ENCODE measurements around the gene CACNA2D3.

The CACNA2D3 gene

DNA sequence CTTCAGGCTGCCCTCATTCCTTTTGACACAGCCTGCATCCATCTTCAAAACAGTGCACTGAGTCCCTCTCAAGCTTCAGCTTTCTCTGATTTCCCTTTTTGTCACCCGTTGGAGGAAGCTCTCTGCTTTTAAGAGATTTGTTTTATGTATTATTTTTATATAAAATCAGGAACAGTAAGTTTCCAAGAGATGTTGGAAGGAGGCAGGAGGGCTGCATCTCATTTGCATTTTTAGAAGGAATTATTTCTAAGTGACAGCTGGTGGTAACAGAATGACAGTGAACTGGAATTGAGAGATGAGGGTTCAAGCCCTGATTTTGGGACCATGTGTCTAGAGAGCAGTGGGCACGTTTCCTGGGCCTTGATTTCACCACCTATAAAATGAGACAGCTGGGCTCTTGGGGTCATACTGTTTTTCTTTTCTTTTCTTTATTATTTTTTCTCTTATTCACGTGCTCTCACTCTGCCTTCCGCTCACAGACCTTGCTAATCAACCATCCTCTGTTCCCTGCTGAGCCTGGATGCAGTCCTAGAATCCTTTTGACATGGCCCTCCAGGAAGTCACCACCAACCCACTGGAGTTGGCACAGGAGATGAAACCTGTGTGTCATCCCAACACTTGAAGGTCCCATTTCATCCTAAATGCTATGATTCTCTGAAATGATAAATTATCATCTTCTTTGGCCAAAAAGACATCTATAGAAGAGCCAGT is 148.6 kb downstream of the CACNA2D3 start:
- no peaks in the 10 kb centered on the region for H3K27me3 ChIP-seq (replicated peaks; ENCODE audit: insufficient read depth, low read length)

GRCh38 chr3:54273791-54274190 is 151.4 kb downstream of the CACNA2D3 start:
- no peaks in the 10 kb centered on the region for H3F3A ChIP-seq (ENCODE audit: insufficient read depth, low read length)
- no peaks in the 10 kb centered on the region for H3K9me2 ChIP-seq (replicated peaks; ENCODE audit: insufficient read depth, low read length)
- H3K9me3 ChIP-seq (replicated peaks; ENCODE audit: insufficient read depth, low read length): no peaks in the 10 kb centered on the region
- no peak overlapping the region for H3K9ac ChIP-seq (ENCODE audit: low read length)
- no peaks in the 10 kb centered on the region for H4K20me1 ChIP-seq (ENCODE audit: insufficient read depth, low read length)
- H3K4me2 ChIP-seq (ENCODE audit: low read depth, low read length): no peak overlapping the region
- no peak overlapping the region for H3K27ac ChIP-seq (ENCODE audit: low read length)
- no peak overlapping the region for H3K4me3 ChIP-seq (ENCODE audit: low read length)
- no peak for DNase-seq
- H3K4me1 ChIP-seq (ENCODE audit: low read length): no peaks in the 10 kb centered on the region
- no peaks in the 10 kb centered on the region for H3K79me2 ChIP-seq (ENCODE audit: low read length)
- H2AFZ ChIP-seq (ENCODE audit: low read length): no peak overlapping the region
- no peak for TF ChIP-seq EZH2phosphoT487 (IDR thresholded peaks at IDR 0.05; ENCODE audit: low read length)
- TF ChIP-seq, protein P1, sequence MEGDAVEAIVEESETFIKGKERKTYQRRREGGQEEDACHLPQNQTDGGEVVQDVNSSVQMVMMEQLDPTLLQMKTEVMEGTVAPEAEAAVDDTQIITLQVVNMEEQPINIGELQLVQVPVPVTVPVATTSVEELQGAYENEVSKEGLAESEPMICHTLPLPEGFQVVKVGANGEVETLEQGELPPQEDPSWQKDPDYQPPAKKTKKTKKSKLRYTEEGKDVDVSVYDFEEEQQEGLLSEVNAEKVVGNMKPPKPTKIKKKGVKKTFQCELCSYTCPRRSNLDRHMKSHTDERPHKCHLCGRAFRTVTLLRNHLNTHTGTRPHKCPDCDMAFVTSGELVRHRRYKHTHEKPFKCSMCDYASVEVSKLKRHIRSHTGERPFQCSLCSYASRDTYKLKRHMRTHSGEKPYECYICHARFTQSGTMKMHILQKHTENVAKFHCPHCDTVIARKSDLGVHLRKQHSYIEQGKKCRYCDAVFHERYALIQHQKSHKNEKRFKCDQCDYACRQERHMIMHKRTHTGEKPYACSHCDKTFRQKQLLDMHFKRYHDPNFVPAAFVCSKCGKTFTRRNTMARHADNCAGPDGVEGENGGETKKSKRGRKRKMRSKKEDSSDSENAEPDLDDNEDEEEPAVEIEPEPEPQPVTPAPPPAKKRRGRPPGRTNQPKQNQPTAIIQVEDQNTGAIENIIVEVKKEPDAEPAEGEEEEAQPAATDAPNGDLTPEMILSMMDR (IDR thresholded peaks at IDR 0.05; ENCODE audit: low read length): no peak
- TF ChIP-seq EZH2 (optimal IDR thresholded peaks at IDR 0.05; ENCODE audit: low read depth, low read length): no peak
- no peaks in the 10 kb centered on the region for H3K27me3 ChIP-seq (replicated peaks; ENCODE audit: insufficient read depth, low read length)
- no peaks in the 10 kb centered on the region for H3K36me3 ChIP-seq (replicated peaks; ENCODE audit: insufficient read depth, low read length)

More for the DNA sequence above, 148.6 kb downstream of the CACNA2D3 start:
- Histone ChIP-seq H3K79me2 (ENCODE audit: low read length) (no peaks in the 10 kb centered on the region), H3K9ac (ENCODE audit: low read length) (no peak overlapping the region), H3K9me2 (replicated peaks; ENCODE audit: insufficient read depth, low read length) (no peaks in the 10 kb centered on the region), H3K36me3 (replicated peaks; ENCODE audit: insufficient read depth, low read length) (no peaks in the 10 kb centered on the region), H3K4me3 (ENCODE audit: low read length) (no peak overlapping the region), H3F3A (ENCODE audit: insufficient read depth, low read length) (no peaks in the 10 kb centered on the region), H4K20me1 (ENCODE audit: insufficient read depth, low read length) (no peaks in the 10 kb centered on the region), H3K9me3 (replicated peaks; ENCODE audit: insufficient read depth, low read length) (no peaks in the 10 kb centered on the region), H3K4me1 (ENCODE audit: low read length) (no peaks in the 10 kb centered on the region), H3K4me2 (ENCODE audit: low read depth, low read length) (no peak overlapping the region), H2AFZ (ENCODE audit: low read length) (no peak overlapping the region), H3K27ac (ENCODE audit: low read length) (no peak overlapping the region)
- TF ChIP-seq, protein P1 (IDR thresholded peaks at IDR 0.05; ENCODE audit: low read length): no peak
- TF ChIP-seq EZH2 (optimal IDR thresholded peaks at IDR 0.05; ENCODE audit: low read depth, low read length): no peak
- TF ChIP-seq EZH2phosphoT487 (IDR thresholded peaks at IDR 0.05; ENCODE audit: low read length): no peak
- no peak for DNase-seq

DNA sequence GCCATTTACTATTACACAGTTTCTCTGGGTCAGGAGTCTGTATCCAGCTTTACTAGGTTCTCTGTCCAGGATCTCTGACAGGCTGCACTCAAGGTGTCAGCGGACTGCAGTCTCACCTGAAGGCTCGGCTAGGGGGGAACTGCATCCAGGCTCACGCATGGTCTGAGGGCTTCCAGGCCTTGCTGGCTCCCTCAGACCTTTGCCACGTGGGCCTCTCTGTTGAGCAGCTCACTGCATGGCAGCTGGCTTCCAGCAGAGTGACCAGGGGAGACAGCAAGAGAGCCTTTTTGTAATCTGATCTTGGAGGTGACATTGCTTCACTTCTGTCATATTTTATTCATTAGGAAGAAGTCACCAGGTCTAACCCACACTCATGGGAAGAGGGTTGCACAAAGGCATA is 152.3 kb downstream of the CACNA2D3 start:
- TF ChIP-seq, protein P1 (IDR thresholded peaks at IDR 0.05; ENCODE audit: low read length): no peak
- TF ChIP-seq EZH2 (optimal IDR thresholded peaks at IDR 0.05; ENCODE audit: low read depth, low read length): no peak
- H3K9me2 ChIP-seq (replicated peaks; ENCODE audit: insufficient read depth, low read length): no peaks in the 10 kb centered on the region
- no peak for DNase-seq
- H4K20me1 ChIP-seq (ENCODE audit: insufficient read depth, low read length): no peaks in the 10 kb centered on the region
- no peaks in the 10 kb centered on the region for H3K79me2 ChIP-seq (ENCODE audit: low read length)
- no peak overlapping the region for H3K4me2 ChIP-seq (ENCODE audit: low read depth, low read length)
- H3K9ac ChIP-seq (ENCODE audit: low read length): no peak overlapping the region
- no peaks in the 10 kb centered on the region for H3K4me1 ChIP-seq (ENCODE audit: low read length)
- no peak overlapping the region for H3K27ac ChIP-seq (ENCODE audit: low read length)
- no peak overlapping the region for H2AFZ ChIP-seq (ENCODE audit: low read length)
- no peaks in the 10 kb centered on the region for H3K27me3 ChIP-seq (replicated peaks; ENCODE audit: insufficient read depth, low read length)
- H3K4me3 ChIP-seq (ENCODE audit: low read length): no peak overlapping the region
- no peaks in the 10 kb centered on the region for H3K36me3 ChIP-seq (replicated peaks; ENCODE audit: insufficient read depth, low read length)
- H3F3A ChIP-seq (ENCODE audit: insufficient read depth, low read length): no peaks in the 10 kb centered on the region
- no peaks in the 10 kb centered on the region for H3K9me3 ChIP-seq (replicated peaks; ENCODE audit: insufficient read depth, low read length)
